HFFc6 (cell line): ENCODE measurements around the gene PCDHGA3. TPM values are rescaled to one million over a fixed set of nuclear protein-coding genes. Genes with fewer than 3 reads are reported as not detected.
"Not testable (repeated sequence)": the region's sequence is repeated elsewhere in the genome, so short reads cannot be mapped to it uniquely, and the experiment has no call there.

Experiments used
- DNase-seq: peaks from one replicate; pipeline ENCODE4 v3.0.0-alpha.2; 2018
- H3K27ac Mint-ChIP-seq: 2 replicates; pipeline ENCODE4 v1.8.0; 2020; ENCODE audit warnings: mild to moderate bottlenecking, mixed read lengths
- H3K27me3 Mint-ChIP-seq: 2 replicates; pipeline ENCODE4 v1.8.0; 2021; ENCODE audit warnings: mild to moderate bottlenecking, moderate library complexity, mixed read lengths; ENCODE audit not compliant: insufficient read depth
- H3K36me3 Mint-ChIP-seq: 2 replicates; pipeline ENCODE4 v1.8.0; 2021; ENCODE audit warnings: low read depth, mixed read lengths
- H3K4me1 Mint-ChIP-seq: 2 replicates; pipeline ENCODE4 v1.8.0; 2020; ENCODE audit warnings: low read depth, mixed read lengths
- H3K4me3 Mint-ChIP-seq: 2 replicates; pipeline ENCODE4 v1.8.0; 2020; ENCODE audit warnings: mild to moderate bottlenecking, moderate library complexity, mixed read lengths
- H3K9me3 Mint-ChIP-seq: 2 replicates; pipeline ENCODE4 v1.8.0; 2020; ENCODE audit warnings: mild to moderate bottlenecking, mixed read lengths
- CTCF ChIP-seq: fragments of 200-600 bp; sonication (generic); IDR thresholded peaks from 2 replicates; pipeline ENCODE4 v1.5.0; 2021; ENCODE audit warnings: antibody characterized with exemption, mild to moderate bottlenecking
- total RNA-seq, 6 experiments: library from RNA; stranded (reverse); fragmentation: NEBNext Ultra II Directional; extraction: Animal tissue kit (Norgen Biotek cat#: 25700); gene quantifications; 2 replicates in 1 of 6; 3 replicates in 5 of 6; pipeline ENCODE4 v1.2.3, GENCODE V29; 2021

Gene PCDHGA3
- total RNA-seq, 6 experiments from 2014 or later = 1.9 to 10.2 (median 2.7) TPM

GRCh38 chr5:141328231-141328630 is 15.4 kb upstream of the PCDHGA3 start:
- H3K27ac Mint-ChIP-seq = no peak overlapping the region
- no peak for TF ChIP-seq CTCF

GRCh38 chr5:141330299-141331080 is 13.1 kb upstream of the PCDHGA3 start, which contains the start of gene PCDHGA1:
PCDHGA1 (plus strand) TSS chr5:141330514.
- H3K27me3 Mint-ChIP-seq = peaks cover 2% of the 10 kb centered on the region; the same call in 1 of the 2 replicates
- peaks cover 23% of the 10 kb centered on the region for H3K9me3 Mint-ChIP-seq
- H3K4me3 Mint-ChIP-seq = peak within 1 kb of the TSS; percentile 69
- H3K27ac Mint-ChIP-seq = no peak within 1 kb of the TSS
- peak; percentile 80 for TF ChIP-seq CTCF
- H3K36me3 Mint-ChIP-seq = peaks cover 15% of the 10 kb centered on the region
- peaks cover 30% of the 10 kb centered on the region for H3K4me1 Mint-ChIP-seq
- peak; percentile 52 for DNase-seq

More at GRCh38 chr5:141328231-141328630, 15.4 kb upstream of the PCDHGA3 start:
- H3K27me3 Mint-ChIP-seq = no peaks in the 10 kb centered on the region
- no peak overlapping the region for H3K4me3 Mint-ChIP-seq
- H3K9me3 Mint-ChIP-seq = peaks cover 21% of the 10 kb centered on the region
- H3K36me3 Mint-ChIP-seq = peaks cover 15% of the 10 kb centered on the region
- DNase-seq = no peak
- peaks cover 17% of the 10 kb centered on the region for H3K4me1 Mint-ChIP-seq

GRCh38 chr5:141332571-141332970 is 11.1 kb upstream of the PCDHGA3 start:
- H3K27ac Mint-ChIP-seq, DNase-seq, H3K27me3 Mint-ChIP-seq, H3K4me3 Mint-ChIP-seq: not testable (repeated sequence)
- peaks cover 23% of the 10 kb centered on the region for H3K9me3 Mint-ChIP-seq
- H3K4me1 Mint-ChIP-seq = peaks cover 13% of the 10 kb centered on the region
- peaks cover 15% of the 10 kb centered on the region for H3K36me3 Mint-ChIP-seq

GRCh38 chr5:141338538-141339306 is 4.9 kb upstream of the PCDHGA3 start, which contains the start of gene PCDHGA2:
PCDHGA2 (plus strand) TSS chr5:141338760.
- H3K9me3 Mint-ChIP-seq = peaks cover 18% of the 10 kb centered on the region
- no peak within 1 kb of the TSS for H3K27ac Mint-ChIP-seq
- H3K36me3 Mint-ChIP-seq = peaks cover 16% of the 10 kb centered on the region
- peaks cover 2% of the 10 kb centered on the region for H3K27me3 Mint-ChIP-seq
- TF ChIP-seq CTCF = peak; percentile 72
- peaks cover 13% of the 10 kb centered on the region for H3K4me1 Mint-ChIP-seq
- DNase-seq = peak; percentile 17
- H3K4me3 Mint-ChIP-seq = peak within 1 kb of the TSS; percentile 65; the same call in 1 of the 2 replicates

- DNase-seq, H3K4me1 Mint-ChIP-seq, H3K4me3 Mint-ChIP-seq, H3K27ac Mint-ChIP-seq, H3K27me3 Mint-ChIP-seq: not testable (repeated sequence)
- Mint-ChIP-seq H3K9me3 (peaks cover 36% of the 10 kb centered on the region), H3K36me3 (peaks cover 28% of the 10 kb centered on the region)
Measured at GRCh38 chr5:141340781-141341354, 2.8 kb upstream of the PCDHGA3 start.

- no peak for TF ChIP-seq CTCF
- Mint-ChIP-seq H3K27ac (no peak overlapping the region), H3K4me3 (no peak overlapping the region), H3K36me3 (peaks cover 33% of the 10 kb centered on the region), H3K9me3 (peaks cover 43% of the 10 kb centered on the region), H3K4me1 (peaks cover 9% of the 10 kb centered on the region), H3K27me3 (no peaks in the 10 kb centered on the region; the same call in 1 of the 2 replicates)
- no peak for DNase-seq
Measured at GRCh38 chr5:141342773-141343172, 856 bp upstream of the PCDHGA3 start.
